Tibial nerve (tissue), 4 donors: ENCODE data around the gene EID3.

Source experiments
- CTCF ChIP-seq, 5 experiments: fragments of 200-600 bp in 3 of 5; fragments of 450-650 bp in 2 of 5; sonication (generic) in 3 of 5; IDR thresholded peaks; one replicate each; pipeline ENCODE4 v1.5.1; 2016 to 2019; ENCODE audit warnings: antibody characterized with exemption in 5 of 5, mild to moderate bottlenecking in 3 of 5, moderate library complexity in 2 of 5
- EP300 ChIP-seq, 2 donors: sonication (generic); formaldehyde crosslinking; IDR thresholded peaks; one replicate each; pipeline ENCODE4 v1.6.1; 2017; ENCODE audit warnings: antibody characterized with exemption in 2 of 2, mild to moderate bottlenecking in 1 of 2
- POLR2A ChIP-seq, 2 donors: fragments of 450-650 bp; IDR thresholded peaks; one replicate each; pipeline ENCODE4 v1.6.1; 2017; ENCODE audit warnings: antibody characterized with exemption in 2 of 2, mild to moderate bottlenecking in 2 of 2, moderate library complexity in 2 of 2

GRCh38 chr12:104319028-104319427 is 15.5 kb downstream of the EID3 start:
- no peak for TF ChIP-seq POLR2A (IDR thresholded peaks at IDR 0.05)
- no peak for TF ChIP-seq CTCF (IDR thresholded peaks at IDR 0.05)
- TF ChIP-seq EP300 (IDR thresholded peaks at IDR 0.05) = no peak
